Esophagus squamous epithelium (tissue), 4 donors: ENCODE measurements around the gene NDRG2.

Experiments
- POLR2A ChIP-seq, 4 donors: fragments of 450-650 bp; IDR thresholded peaks; one replicate each; pipeline ENCODE4 v1.6.1; 2017; ENCODE audit warnings: antibody characterized with exemption in 4 of 4, mild to moderate bottlenecking in 4 of 4, moderate library complexity in 3 of 4
- TF ChIP-seq, protein P1 (sequence below), 6 experiments: fragments of 450-650 bp in 4 of 6; fragments of 200-600 bp in 2 of 6; sonication (generic) in 2 of 6; IDR thresholded peaks; one replicate each; pipeline ENCODE4 v1.5.1; 2016 to 2019; ENCODE audit warnings: antibody characterized with exemption in 6 of 6, mild to moderate bottlenecking in 4 of 6, moderate library complexity in 4 of 6

DNA sequence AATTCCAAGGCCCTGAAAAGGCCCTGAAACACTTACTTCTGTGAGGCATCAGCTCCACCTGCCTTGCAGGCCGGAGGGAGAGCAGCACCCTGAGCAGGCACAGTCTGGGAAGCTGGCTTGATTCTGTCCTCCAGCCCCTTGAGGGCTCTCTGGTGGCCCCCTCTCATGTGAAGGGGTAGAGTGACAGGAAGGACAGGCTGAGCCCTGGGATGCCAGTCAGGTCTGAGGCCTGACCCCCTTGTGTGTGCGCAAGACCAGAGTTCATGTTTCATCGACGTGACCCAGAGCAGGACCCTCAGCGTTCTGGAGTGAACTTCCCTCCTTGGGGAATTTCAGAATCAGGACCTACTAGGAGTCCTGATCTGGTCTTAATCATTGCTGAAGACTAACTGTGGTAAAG is 34.0 kb upstream of the NDRG2 start:
- TF ChIP-seq, protein P1, sequence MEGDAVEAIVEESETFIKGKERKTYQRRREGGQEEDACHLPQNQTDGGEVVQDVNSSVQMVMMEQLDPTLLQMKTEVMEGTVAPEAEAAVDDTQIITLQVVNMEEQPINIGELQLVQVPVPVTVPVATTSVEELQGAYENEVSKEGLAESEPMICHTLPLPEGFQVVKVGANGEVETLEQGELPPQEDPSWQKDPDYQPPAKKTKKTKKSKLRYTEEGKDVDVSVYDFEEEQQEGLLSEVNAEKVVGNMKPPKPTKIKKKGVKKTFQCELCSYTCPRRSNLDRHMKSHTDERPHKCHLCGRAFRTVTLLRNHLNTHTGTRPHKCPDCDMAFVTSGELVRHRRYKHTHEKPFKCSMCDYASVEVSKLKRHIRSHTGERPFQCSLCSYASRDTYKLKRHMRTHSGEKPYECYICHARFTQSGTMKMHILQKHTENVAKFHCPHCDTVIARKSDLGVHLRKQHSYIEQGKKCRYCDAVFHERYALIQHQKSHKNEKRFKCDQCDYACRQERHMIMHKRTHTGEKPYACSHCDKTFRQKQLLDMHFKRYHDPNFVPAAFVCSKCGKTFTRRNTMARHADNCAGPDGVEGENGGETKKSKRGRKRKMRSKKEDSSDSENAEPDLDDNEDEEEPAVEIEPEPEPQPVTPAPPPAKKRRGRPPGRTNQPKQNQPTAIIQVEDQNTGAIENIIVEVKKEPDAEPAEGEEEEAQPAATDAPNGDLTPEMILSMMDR (IDR thresholded peaks at IDR 0.05) = no peak
- no peak for TF ChIP-seq POLR2A (IDR thresholded peaks at IDR 0.05)
